CD4-positive, alpha-beta T cell treated with Interleukin-10 for 1 hour (primary cell): Measurements from ENCODE around the gene PCBD1.

ENCODE experiments used
- DNase-seq: peaks from one replicate; pipeline ENCODE4 v3.0.0-alpha.2; 2020

PCBD1 gene

GRCh38 chr10:70901276-70901878, 13.0 kb upstream of the PCBD1 start:
- no peak for DNase-seq

DNA sequence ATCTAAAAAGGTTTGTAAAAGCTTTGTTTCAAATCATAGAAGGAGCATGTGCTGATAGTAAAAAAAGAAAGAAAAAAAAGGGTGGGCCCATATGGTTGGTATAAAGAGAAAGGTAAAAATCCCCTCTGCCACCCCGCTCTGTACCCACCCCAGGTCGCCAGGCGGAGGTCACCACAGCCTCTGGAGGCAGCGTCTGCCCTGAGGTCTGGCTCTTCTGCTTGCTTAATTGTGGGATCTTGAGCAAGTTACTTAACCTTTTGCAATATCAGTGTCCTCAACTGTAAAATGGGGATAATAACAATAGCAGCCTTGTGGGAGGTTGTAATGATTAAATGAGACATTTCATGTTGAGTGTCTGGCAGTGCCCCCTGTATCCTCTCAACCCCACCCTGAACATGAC, 10.7 kb upstream of the PCBD1 start:
- no peak for DNase-seq

DNA sequence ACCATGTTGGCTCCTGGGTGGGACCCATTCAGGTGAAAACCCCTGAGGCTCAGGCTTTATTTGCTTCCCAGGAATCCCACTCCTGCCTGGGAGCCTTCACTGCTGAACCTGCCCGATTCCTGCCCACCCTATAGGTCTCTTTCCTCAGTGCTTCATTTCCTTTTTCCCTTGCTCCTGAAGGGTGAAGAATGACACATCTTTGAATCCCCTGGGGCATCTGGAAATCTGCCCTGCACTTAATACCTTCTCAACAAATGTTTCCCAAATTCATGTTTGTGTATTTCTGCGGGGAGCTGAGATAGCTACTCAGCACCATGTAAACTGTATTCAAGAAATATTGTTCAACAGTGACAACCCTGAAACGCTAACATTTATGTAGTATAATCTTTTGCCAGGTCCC, 10.3 kb upstream of the PCBD1 start:
- no peak for DNase-seq

DNA sequence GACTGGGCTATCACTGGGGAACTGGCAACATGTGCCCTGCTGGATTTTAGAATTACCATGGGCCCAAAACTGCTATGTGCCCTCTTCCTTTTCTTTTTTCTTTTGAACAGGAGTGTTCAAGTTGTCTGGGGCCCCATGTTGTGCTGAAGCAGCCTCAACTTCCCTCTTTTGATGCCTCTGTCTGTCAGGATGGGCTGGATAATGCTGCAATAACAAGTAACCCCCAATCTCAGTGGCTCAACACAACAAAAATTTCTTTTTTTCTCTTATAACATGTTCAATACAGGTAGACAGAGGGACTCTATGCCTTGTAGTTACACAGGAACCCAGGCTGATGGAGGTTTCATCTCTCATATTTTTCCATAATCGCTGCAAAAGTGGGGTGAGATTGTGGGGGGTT, 8.2 kb upstream of the PCBD1 start:
- DNase-seq: no peak

- no peak for DNase-seq
These were observed 6.1 kb upstream of the PCBD1 start for GRCh38 chr10:70894416-70894815.

- no peak for DNase-seq
These were observed 5.1 kb upstream of the PCBD1 start for GRCh38 chr10:70893227-70894006.

- DNase-seq: no peak
These were observed 4.3 kb upstream of the PCBD1 start for GRCh38 chr10:70892631-70893030.

- no peak for DNase-seq
These were observed 3.3 kb upstream of the PCBD1 start for GRCh38 chr10:70891627-70892026.

GRCh38 chr10:70890917-70891431, 2.6 kb upstream of the PCBD1 start:
- no peak for DNase-seq

- DNase-seq: no peak
These were observed 926 bp upstream of the PCBD1 start for GRCh38 chr10:70889291-70889690.

DNA sequence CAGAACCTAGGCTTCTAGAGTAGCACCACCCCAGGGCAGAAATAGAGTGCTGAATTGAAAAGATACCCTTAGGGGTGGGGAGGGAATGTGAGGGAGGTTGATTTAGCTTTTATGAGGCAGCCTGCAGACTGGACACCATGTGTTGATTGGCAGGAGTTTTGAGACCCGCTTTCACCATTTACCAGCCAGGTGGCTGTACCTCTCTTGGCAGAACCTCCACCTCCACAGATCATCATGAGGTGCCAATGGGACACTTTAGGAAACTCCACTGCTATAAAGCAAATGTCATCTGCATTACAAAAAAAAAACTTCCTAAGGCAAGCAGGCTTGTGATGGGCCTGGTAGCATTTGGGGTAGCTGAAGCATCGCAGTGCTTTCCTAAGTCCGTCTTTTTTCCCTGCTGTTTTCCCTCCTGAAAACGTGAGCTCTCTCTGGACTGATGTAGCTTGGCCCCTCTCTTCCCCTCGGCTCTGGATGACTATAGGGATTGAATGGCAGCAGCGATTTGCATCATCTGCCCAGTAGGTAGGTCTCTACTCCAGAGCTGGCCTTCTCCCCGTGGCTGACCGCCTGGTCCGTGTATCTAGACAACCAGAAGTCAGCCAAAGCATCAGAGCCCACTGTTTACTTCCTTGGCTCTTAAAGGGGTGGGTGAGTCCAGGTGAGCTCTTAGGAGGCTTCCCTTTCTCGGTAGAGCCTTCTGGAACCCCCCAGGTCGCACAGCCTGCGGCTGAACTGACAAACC, 1.3 kb downstream of the PCBD1 start:
- DNase-seq: no peak

DNA sequence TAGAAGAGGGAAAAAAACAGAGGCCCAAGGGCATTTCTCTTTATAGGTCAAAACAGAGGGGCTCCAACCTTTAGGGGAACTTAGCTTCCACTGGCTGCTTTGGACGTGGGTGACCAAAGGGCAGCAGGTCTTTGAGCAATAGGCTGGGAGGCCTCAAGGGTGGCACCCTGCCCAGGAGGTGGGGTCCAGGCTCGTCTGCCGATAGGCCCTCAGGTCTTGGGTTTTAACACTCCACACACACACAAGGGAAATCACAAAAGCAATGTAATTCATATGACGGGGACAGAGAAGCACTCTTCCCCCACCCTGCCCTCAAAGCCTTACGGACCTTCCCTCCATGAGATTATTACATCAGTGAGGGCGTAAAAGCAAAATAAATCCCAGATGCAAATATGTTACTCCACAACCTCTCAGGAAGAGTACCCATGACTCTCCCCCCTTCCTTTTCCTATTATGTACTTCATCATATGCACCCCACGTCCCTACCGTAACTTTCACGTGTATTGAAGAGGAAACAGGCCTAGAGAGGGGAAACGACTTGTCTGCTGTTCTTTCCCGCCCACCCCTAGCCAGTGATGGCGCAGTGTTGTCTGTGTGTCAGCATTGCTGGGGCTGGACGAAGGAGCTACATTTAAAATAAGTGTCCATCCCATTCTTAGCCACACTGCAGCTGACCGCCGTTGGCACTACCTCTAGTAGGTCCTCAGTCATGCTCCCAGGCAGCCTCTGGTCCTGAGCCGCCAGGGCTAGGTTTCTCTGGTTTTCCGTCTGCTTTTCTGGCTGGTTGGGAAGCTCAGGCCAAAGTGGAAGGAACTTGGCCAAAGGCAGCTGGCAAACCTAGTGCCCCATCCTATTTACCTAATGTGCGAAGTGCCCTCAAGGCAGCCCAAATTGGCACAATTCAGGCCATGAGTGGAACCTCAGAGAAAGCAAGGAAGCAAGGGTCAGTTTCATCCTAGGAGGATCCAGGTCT, 2.1 kb downstream of the PCBD1 start:
- no peak for DNase-seq

DNA sequence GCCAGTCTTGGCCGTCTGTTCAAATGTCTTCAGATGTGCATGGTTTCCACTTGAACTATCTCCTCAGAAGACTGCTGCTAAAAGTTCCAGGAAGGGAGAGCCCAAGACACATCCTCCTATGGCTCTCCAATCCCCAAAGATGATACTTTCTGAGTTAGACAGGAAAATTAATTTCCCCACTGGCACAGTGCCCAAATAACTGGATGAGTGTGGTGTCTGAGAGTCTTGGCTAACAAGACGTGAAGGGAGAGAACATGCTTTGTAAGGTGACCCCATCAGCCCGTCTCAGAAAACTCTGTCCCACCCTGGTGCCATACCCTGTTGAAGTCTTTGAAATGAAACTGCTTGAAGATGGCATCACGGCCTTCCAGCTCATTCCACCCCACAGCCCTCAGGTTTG, 2.9 kb downstream of the PCBD1 start:
- DNase-seq: no peak

GRCh38 chr10:70884741-70885140, 3.6 kb downstream of the PCBD1 start:
- no peak for DNase-seq

GRCh38 chr10:70880077-70880534, 8.3 kb downstream of the PCBD1 start:
- DNase-seq: peak; percentile 84

GRCh38 chr10:70879207-70879606, 9.2 kb downstream of the PCBD1 start:
- DNase-seq: no peak

GRCh38 chr10:70874061-70874460, 14.3 kb downstream of the PCBD1 start:
- DNase-seq: no peak

DNA sequence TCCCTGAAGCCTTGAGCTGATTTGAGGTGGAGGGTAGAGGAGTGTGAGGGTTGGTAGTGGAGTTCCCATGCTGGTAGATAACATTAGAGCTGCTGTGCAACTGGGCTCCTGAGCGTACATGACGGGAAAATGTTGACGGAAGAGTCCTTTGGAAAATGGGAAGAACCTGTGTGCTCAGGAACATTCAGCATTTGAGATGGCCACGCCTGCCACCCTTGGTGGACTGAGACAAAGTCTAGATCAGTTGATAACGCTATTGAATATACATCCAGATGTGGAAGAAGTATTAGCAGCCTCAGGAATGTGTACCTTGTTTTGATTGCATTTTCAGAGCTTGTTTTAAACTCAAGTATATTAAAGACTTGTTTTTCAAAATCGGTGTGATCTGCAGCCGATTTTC, 16.1 kb downstream of the PCBD1 start:
- no peak for DNase-seq

DNA sequence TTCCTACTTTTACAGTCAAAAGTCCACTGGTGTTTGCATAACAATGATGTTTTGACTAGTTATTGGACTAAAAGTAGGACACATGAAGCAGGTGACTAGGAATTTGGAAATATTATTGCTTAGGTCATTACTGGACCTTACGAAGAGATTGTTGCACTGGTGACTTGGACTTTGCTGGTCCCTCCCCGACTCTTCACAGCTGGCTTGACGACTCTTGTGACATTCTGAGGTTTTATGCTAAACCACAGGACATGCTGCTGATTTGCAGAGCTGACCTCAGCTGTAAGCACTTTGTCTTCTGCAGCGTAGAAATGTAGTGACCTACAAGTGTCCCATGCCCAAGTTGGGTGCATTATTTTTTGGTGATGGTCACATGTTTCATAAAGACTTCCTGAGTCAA, 21.9 kb downstream of the PCBD1 start:
- DNase-seq: no peak

DNA sequence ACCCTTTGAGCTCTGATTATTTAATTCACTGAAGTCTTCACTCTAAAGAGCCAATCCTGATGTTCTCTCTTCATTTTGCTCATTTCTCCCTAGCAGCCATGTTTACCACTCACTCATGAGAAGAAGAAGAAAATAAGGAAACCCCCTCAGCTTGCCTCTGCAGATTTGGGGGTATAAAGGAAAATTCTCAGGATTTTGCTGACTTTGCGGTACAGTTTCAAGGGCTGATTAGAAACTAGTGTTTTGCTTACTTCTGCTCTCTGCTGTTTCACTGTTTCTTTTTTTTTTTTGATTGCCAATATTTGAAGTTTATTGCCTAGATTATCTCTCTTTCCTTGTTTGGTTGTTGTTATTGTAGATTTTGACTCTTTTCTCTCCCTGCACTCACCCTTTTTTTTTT, 23.4 kb downstream of the PCBD1 start:
- DNase-seq: no peak

DNA sequence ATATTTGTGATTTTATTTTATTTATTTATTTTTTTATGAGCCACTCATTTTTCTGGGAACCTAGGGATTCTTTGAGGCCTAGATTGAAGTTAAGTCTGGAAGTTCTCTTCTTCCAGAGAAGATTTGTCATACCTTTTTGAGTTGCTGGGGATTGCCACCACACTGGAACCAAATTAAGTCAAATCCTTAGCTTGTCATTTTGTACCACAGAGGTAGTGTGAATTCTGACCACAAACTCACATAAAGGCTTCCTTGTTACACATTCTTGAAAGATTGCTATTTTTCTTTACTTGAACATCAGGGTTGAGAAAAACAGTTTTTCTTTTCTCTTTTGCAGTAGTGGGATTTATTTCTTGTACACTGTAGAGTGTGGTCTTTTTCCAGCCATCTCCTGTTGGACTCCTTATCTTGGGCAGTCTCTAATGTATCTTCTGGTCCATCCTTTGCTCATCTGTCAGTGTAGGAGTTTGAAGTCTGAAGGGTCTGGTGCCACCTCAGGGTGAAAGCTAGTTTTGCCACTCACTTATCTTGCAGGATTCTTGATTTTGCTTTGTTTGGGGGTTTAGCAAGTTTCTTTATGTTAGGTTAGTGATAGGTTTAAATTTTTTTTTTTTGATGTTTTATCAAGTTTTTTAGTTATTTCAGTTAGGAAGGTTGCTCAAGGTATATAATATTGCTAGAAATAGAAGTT, 24.8 kb downstream of the PCBD1 start:
- no peak for DNase-seq
